ENCODE measurements around the gene PRR15.

- TF ChIP-seq POLR2AphosphoS5 (IDR thresholded peaks at IDR 0.05) (no peak), TAF1 (IDR thresholded peaks at IDR 0.05; ENCODE audit: low read depth) (no peak), EZH2 (IDR thresholded peaks at IDR 0.05; ENCODE audit: borderline replicate concordance, insufficient read depth, low read length, poor library complexity, severe bottlenecking) (no peak), RAD21 (conservative IDR thresholded peaks at IDR 0.05) (no peak), CTCF (IDR thresholded peaks at IDR 0.05; ENCODE audit: poor library complexity, severe bottlenecking) (no peak), REST (IDR thresholded peaks at IDR 0.05; ENCODE audit: borderline replicate concordance) (no peak), EP300 (conservative IDR thresholded peaks at IDR 0.05; ENCODE audit: poor library complexity, severe bottlenecking) (no peak), MXI1 (conservative IDR thresholded peaks at IDR 0.05; ENCODE audit: poor library complexity, severe bottlenecking) (no peak), SMC3 (conservative IDR thresholded peaks at IDR 0.05; ENCODE audit: poor library complexity) (no peak)
Measured at GRCh38 chr7:29567174-29567573, 3.5 kb downstream of the PRR15 start.

All from neural cell (in vitro differentiated cells).